HG02852 (cell line): ENCODE data around the gene TMPRSS12.
"Not testable (repeated sequence)": the region's sequence is repeated elsewhere in the genome, so short reads cannot be mapped to it uniquely, and the experiment has no call there.

Experiments
- ATAC-seq: cut with Tn5 transposase; IDR thresholded peaks from one replicate; pipeline ENCODE4 v1.9.1; 2021; ENCODE audit warnings: mild to moderate bottlenecking, moderate library complexity; ENCODE audit not compliant: unreplicated experiment

Gene TMPRSS12

GRCh38 chr12:50924439-50925341, 82.0 kb downstream of the TMPRSS12 start:
- ATAC-seq = peak; percentile 81

- ATAC-seq = no peak
Measured at GRCh38 chr12:50925342-50925651, 82.6 kb downstream of the TMPRSS12 start.

- no peak for ATAC-seq
Measured at GRCh38 chr12:50925920-50926319, 83.2 kb downstream of the TMPRSS12 start.

GRCh38 chr12:50926415-50926814, 83.7 kb downstream of the TMPRSS12 start:
- no peak for ATAC-seq

GRCh38 chr12:50926932-50927331, 84.2 kb downstream of the TMPRSS12 start:
- not testable (repeated sequence) for ATAC-seq

- ATAC-seq = no peak
Measured at GRCh38 chr12:50927356-50927755, 84.6 kb downstream of the TMPRSS12 start.

GRCh38 chr12:50927766-50928224, 85.1 kb downstream of the TMPRSS12 start:
- no peak for ATAC-seq

- no peak for ATAC-seq
Measured at GRCh38 chr12:50928392-50928791, 85.7 kb downstream of the TMPRSS12 start.

GRCh38 chr12:50929831-50930230, 87.1 kb downstream of the TMPRSS12 start:
- ATAC-seq = no peak

GRCh38 chr12:50930477-50930876, 87.8 kb downstream of the TMPRSS12 start:
- ATAC-seq = not testable (repeated sequence)

- ATAC-seq = no peak
Measured at GRCh38 chr12:50932787-50933280, 90.1 kb downstream of the TMPRSS12 start.

- no peak for ATAC-seq
Measured at GRCh38 chr12:50933459-50934124, 90.9 kb downstream of the TMPRSS12 start.

- ATAC-seq = no peak
Measured at GRCh38 chr12:50934371-50934851, 91.7 kb downstream of the TMPRSS12 start.

GRCh38 chr12:50934981-50935807, 92.5 kb downstream of the TMPRSS12 start:
- no peak for ATAC-seq

GRCh38 chr12:50936821-50937530, 94.2 kb downstream of the TMPRSS12 start:
- no peak for ATAC-seq
